ENCODE data around the gene WDR70.

WDR70 gene

DNA sequence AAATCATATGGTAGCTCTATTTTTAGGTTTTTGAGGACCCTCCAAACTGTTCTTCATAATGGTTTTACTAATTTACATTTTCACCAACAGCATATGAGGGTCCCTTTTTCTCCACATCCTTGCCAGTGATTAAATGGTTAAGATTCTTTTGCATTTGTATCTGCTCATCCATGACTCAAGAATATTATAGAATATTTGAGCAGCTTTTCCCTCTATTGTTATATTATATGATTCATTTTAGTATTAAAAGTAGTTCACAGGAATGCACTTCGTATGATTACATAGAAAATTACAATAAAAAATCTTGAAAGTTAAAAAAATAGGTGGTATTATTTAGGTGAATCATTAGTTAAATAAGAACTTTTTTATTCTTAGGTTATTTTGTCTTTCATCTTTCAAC is 140.7 kb downstream of the WDR70 start:
- no peak for TF ChIP-seq ZNF274 (IDR thresholded peaks at IDR 0.05; ENCODE audit: low read depth, low read length)
- no peak overlapping the region for H3K4me3 ChIP-seq (ENCODE audit: low read length)

DNA sequence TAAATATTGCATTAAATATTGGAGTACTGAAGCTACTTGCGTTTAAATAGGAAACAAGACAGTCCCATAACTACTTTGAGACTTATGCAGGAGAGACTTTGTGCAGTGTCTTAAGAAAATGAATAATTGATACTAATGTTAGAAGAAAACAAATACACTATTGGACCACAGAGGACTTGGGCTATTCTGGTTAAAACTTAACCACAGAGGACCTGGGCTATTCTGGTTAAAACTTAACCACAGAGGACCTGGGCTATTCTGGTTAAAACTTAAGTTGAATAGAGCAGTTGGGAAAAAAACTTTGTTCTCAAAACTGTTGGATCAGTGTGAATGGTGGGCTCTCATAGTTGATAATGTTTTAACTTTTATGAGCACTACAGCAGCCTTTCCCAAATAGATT is 141.7 kb downstream of the WDR70 start:
- TF ChIP-seq ZNF274 (IDR thresholded peaks at IDR 0.05; ENCODE audit: low read depth, low read length) = no peak
- H3K4me3 ChIP-seq (ENCODE audit: low read length) = no peak overlapping the region

- no peak for TF ChIP-seq ZNF274 (IDR thresholded peaks at IDR 0.05; ENCODE audit: low read depth, low read length)
- no peak overlapping the region for H3K4me3 ChIP-seq (ENCODE audit: low read length)
These were observed 154.0 kb downstream of the WDR70 start for GRCh38 chr5:37532976-37533740.

- H3K4me3 ChIP-seq (ENCODE audit: low read length) = no peak overlapping the region
- TF ChIP-seq ZNF274 (IDR thresholded peaks at IDR 0.05; ENCODE audit: low read depth, low read length) = no peak
These were observed 154.7 kb downstream of the WDR70 start for GRCh38 chr5:37533851-37534250.

DNA sequence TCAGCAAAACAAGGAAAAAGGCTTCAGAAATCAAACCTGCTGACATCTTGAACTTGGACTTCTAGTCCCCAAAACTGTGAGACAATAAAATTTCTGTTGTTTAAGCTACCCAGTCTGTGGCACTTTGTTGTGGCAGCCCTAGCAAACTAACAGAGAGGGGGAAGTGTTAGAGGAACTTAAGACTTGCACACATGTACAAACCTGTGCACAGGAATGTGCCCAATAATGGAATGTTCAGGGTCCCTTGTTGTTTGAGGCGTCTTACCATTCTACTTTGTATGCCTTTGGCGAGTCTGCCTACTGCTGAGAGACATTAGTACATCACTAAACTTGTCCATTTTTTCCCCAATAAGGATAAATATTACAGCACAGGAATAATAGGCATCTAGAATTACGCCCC is 160.3 kb downstream of the WDR70 start:
- no peak for TF ChIP-seq ZNF274 (IDR thresholded peaks at IDR 0.05; ENCODE audit: low read depth, low read length)
- no peak overlapping the region for H3K4me3 ChIP-seq (ENCODE audit: low read length)

DNA sequence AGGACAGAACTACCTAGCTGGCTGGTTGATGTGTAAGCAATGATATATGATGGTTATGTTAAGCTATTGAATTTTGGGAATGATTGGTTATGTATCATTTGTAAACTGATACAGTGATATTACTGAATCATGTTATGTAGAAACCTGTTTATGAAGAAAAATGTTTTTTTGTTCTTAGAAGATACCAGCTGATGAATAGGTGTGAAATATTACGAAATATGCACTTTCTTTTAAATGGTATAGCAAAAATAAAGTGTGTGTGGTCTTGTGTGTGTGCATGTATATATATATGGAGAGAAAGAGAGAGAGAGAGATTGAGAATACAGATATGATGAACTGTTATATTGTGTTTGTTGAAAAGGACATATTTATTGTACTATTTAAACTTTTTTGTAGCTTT is 164.1 kb downstream of the WDR70 start:
- no peak overlapping the region for H3K4me3 ChIP-seq (ENCODE audit: low read length)
- no peak for TF ChIP-seq ZNF274 (IDR thresholded peaks at IDR 0.05; ENCODE audit: low read depth, low read length)

- H3K4me3 ChIP-seq (ENCODE audit: low read length) = no peak overlapping the region
- no peak for TF ChIP-seq ZNF274 (IDR thresholded peaks at IDR 0.05; ENCODE audit: low read depth, low read length)
These were observed 170.3 kb downstream of the WDR70 start for GRCh38 chr5:37549411-37549810.

- no peak overlapping the region for H3K4me3 ChIP-seq (ENCODE audit: low read length)
- no peak for TF ChIP-seq ZNF274 (IDR thresholded peaks at IDR 0.05; ENCODE audit: low read depth, low read length)
These were observed 173.0 kb downstream of the WDR70 start for GRCh38 chr5:37552161-37552560.

DNA sequence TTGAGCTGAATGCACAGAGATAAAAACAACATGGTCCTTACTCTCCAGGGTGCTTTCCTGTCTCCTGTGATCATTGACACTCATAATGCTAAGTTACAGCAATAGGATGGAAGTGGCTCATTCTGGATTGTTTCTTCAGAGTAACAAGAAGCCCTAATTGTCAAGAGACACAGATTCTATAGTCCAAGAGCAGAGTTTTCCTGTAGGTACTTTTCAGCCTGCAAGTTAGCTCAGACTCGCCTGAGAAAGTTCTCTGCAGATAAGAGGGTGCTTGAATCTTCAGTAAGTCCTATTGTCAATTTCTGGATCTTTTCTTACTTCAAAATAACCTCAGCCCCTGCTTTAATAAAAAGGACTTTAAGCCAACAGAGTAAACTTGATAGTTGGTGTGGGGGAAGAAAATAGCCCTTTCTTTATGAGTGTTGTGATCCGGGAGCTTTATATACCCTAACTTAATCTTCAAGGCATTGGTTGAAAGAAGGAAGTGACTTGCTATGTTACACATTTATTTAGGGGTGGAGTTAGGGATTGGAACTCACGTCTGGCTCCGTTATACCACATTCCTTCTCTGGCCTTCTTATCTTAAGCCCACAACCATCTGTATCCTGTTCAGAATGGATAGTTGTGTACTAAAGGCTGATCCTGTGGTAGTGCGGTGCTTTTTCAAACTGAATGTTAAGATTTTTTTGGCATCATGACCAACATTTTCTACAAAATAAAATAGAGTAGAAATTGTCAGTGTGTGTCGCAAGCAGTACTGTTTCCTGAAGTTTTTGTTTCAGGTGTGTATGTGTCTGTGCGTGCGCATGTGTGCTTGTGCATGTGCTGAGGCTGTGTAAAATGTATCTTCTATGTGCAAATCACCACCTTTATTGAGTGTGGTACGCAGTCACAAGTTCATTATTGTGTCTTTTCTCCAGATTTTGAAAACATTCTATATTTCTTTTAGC is 173.9 kb downstream of the WDR70 start:
- TF ChIP-seq ZNF274 (IDR thresholded peaks at IDR 0.05; ENCODE audit: low read depth, low read length) = no peak
- H3K4me3 ChIP-seq (ENCODE audit: low read length) = no peak overlapping the region

GRCh38 chr5:37553720-37554404 is 174.7 kb downstream of the WDR70 start:
- TF ChIP-seq ZNF274 (IDR thresholded peaks at IDR 0.05; ENCODE audit: low read depth, low read length) = no peak
- H3K4me3 ChIP-seq (ENCODE audit: low read length) = no peak overlapping the region

DNA sequence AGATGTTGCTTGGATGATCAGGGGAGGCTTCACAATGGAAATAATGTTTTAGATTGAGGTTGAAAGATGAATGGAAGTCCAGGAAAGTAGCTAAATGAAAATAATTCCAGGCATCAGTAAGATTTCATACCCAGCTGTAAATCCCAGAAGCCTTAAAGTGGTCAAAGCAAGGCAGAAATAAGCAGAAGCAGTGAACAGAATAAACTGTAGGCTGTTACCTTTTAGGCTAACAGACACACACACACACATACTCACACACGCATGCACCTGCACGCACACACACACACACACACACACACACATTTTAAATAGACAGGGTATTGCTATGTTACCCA is 175.3 kb downstream of the WDR70 start:
- H3K4me3 ChIP-seq (ENCODE audit: low read length) = no peak overlapping the region
- TF ChIP-seq ZNF274 (IDR thresholded peaks at IDR 0.05; ENCODE audit: low read depth, low read length) = no peak

DNA sequence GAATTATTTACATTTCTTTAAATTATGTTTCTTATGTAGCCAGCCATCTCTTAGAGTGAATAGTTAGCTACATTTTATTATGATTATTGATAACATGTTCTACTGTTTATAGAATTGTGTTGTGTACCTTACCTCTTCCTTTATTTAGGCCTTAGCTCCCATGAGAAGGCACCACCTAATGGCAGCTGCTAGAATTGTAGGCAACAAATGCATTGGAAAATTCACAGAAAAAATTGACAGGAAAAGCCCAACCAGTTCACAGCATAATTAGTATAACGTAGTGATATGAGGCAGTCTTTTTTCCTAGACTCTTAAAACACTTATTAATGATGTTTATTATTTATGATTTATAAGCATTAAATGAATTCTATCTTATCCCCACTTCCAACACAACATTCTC is 175.8 kb downstream of the WDR70 start:
- no peak for TF ChIP-seq ZNF274 (IDR thresholded peaks at IDR 0.05; ENCODE audit: low read depth, low read length)
- no peak overlapping the region for H3K4me3 ChIP-seq (ENCODE audit: low read length)

GRCh38 chr5:37557734-37558293 is 178.7 kb downstream of the WDR70 start:
- H3K4me3 ChIP-seq (ENCODE audit: low read length) = no peak overlapping the region
- TF ChIP-seq ZNF274 (IDR thresholded peaks at IDR 0.05; ENCODE audit: low read depth, low read length) = no peak

GRCh38 chr5:37565062-37565670 is 186.0 kb downstream of the WDR70 start:
- TF ChIP-seq ZNF274 (IDR thresholded peaks at IDR 0.05; ENCODE audit: low read depth, low read length) = no peak
- no peak overlapping the region for H3K4me3 ChIP-seq (ENCODE audit: low read length)
